Measurements from ENCODE around the gene CCNY. TPM values are rescaled to one million over a fixed set of nuclear protein-coding genes. Genes with fewer than 3 reads are reported as not detected.

CCNY gene
- total RNA-seq, 1 experiment from 2014 or later = 63.7 TPM

DNA sequence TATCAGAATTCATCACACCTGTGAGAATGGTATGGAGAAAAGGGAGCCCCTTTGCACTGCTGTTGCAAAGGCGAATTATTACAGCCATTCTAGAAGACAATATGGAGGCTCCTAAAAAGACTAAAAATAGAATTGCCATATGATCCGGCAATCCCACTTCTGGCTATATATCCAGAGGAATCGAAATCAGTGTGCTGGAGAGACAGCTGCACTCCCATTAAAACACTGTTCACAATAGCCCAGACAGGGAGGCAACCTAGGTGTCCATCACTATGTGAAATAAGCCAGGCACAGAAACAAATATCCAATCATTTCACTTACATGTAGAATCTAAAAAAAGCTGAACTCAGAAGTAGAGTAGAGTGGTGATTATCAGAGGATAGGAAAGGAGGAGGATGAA lies 242.8 kb downstream of the CCNY start:
- DNase-seq (ENCODE audit: low read depth) = no peak

DNA sequence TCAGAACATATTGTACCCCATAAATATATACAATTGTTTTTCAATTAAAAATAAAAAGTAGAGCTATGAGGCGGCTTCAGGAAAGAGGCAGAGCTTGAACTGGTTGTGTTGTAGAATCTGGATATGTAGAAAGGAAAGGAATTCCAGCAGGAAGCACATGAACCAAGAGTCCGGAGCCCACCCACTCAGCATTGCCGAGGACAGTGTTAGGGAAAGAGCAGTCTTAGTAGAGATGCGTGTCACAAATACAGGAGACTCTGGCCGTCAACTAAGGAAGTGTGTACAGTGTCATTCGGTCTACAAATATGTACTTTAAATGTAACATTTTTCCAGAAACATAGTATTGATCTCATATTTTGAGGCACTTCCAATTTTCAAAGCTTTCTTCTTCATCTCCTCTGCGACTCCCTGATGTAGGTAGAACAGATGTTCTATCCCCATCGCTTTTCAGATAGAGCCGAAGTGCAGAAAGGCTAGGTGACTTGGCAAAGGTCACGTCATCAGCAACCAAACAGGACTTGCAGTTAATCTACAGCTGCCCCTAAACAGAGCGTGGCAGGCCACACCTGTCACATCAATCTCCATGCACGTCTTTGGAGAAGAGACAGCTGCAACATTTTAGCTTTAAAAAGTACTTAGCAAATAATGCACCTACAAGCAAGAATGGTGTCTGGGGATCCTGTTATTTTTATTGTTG lies 243.6 kb downstream of the CCNY start:
- peak; percentile 92 for DNase-seq (ENCODE audit: low read depth)

DNA sequence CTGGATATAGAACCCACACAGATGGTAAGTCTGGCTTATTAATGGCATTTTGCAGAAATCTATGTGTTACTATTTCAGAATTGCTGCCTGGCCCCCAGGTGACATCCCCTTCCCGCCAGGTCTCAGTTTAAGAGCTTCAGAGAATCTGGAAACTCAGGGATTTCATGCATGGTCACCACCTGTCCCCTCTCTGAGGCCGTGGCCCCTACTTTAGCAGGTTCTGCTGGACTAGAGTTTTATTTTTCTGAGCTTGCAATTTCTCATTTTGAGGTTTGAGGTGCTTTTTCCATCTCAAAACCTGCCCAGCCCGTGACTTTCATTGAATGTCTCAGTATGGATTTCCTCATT lies 244.1 kb downstream of the CCNY start:
- DNase-seq (ENCODE audit: low read depth) = no peak

DNA sequence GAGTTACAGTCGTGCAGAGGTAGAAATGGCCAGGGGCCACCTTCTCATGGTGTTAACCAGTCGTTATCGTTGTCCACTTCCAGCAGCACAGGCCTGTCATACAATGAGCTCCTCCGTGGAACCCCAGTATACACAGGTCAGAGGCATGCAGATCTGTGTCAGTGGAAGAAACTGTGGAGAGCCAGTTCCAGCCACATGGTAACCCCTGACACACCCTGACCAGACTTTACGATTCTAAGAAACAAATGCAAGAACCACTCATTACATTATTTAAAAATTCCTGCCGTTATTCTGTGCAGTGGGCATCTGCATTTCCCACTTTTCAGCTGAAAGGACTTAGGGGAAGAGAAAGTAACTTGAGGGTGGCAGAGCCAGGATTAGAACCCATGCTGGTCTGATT lies 245.3 kb downstream of the CCNY start:
- DNase-seq (ENCODE audit: low read depth) = no peak

DNA sequence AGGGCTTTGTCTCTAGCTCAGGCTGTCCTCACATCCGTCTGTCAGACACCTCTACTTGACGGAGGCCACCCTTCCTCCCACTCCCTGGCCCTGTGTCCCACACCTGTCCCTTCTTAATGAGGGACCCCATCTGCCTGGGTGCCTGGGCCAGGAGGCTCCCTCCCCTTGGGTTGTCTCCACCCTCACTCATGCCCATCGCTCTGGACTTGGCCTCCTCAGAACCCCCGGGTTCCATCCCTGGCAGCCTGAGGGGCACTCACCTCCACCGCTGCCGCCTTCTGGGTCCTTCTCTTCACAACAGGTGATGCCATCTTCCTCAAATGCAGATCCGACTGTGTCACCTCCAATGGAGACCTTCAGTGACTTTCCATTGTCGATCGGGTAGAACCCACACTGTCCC lies 248.6 kb downstream of the CCNY start:
- no peak for DNase-seq (ENCODE audit: low read depth)

DNA sequence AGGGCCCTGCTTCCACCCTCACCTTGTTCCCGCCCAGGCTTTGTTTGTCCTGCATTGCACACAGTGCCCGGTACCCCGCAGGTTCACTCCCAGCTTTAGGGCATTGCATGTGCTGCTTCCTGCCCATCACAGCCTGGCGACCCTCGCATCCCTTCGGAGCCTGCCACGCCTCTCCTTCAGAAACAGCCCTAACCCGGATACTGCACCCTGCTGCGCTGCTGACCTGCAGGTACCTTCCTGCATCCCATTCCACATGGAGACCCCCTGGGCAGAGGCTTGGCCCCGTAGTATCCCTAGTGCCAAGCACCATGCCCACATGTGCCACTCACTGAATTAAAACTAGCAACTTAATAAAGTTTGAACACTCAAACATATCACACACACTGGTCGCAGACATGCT lies 249.0 kb downstream of the CCNY start:
- DNase-seq (ENCODE audit: low read depth) = no peak

DNA sequence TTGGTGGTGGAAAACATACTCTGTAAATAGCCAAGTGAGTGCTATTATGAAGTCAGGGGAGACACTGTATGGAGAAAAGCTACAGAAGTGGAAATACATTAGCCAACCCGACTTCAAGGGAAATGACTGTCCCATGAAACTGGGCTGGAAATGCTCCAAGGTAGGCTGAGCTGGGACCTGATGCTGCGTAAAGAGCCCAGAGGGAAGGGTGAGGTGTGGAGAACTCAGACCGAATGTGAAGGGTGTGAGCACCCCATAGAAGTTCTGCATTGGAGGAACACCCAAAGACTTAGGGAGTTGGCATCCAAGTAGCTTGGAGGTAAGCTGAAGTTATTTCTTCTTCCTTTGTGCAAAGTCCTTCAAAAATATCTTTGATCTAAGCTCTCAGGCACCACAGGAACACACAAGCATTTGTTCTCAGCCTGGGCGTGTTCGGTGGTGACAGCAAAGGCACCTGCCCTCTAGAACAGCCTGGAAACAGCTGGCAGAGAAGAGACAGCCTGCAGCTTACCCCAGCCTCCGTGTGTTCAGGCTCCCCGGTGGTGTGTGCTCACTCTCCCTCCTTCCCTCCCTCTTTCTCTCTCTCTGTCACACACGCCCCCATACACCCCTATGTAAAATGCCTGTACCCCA lies 249.7 kb downstream of the CCNY start:
- DNase-seq (ENCODE audit: low read depth) = peak; percentile 51

DNA sequence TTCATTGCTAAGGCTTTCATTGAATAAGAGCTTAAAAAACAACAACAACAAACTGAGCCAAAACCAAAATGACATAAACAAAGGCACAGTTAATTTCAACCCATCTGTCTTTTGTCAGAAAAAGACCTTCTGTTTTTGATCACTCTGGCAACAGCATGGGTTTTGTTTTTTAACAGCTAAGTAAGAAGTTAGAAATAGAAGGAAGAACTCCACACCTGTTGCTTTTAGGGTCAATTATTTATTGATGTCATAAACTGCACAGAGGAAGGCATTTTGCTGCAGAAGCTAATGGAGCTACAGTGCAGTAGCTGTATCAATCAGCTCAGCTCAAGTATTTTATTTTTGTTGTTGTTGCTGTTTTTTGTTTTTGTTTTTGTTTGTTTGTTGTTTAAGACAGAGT lies 252.5 kb downstream of the CCNY start:
- DNase-seq (ENCODE audit: low read depth) = peak; percentile 46

DNA sequence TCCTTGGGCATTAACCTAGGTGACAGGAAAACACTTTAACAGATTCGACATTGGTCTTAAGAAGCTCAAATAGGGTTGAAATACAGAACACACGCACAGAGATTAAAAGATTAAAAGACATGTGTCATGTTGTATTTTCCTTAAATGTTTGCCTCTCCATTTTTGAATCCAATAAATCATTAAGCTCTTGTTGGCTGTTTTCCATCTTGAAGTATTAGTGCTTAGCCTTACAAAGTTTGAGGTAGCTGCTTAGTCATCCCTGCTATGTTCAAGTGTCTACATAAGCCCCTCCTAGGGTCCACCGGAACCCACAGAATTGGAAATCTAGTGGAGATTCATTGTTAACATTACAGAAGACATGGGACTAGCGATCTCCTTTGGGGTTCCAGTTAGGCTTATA lies 256.1 kb downstream of the CCNY start:
- no peak for DNase-seq (ENCODE audit: low read depth)

DNA sequence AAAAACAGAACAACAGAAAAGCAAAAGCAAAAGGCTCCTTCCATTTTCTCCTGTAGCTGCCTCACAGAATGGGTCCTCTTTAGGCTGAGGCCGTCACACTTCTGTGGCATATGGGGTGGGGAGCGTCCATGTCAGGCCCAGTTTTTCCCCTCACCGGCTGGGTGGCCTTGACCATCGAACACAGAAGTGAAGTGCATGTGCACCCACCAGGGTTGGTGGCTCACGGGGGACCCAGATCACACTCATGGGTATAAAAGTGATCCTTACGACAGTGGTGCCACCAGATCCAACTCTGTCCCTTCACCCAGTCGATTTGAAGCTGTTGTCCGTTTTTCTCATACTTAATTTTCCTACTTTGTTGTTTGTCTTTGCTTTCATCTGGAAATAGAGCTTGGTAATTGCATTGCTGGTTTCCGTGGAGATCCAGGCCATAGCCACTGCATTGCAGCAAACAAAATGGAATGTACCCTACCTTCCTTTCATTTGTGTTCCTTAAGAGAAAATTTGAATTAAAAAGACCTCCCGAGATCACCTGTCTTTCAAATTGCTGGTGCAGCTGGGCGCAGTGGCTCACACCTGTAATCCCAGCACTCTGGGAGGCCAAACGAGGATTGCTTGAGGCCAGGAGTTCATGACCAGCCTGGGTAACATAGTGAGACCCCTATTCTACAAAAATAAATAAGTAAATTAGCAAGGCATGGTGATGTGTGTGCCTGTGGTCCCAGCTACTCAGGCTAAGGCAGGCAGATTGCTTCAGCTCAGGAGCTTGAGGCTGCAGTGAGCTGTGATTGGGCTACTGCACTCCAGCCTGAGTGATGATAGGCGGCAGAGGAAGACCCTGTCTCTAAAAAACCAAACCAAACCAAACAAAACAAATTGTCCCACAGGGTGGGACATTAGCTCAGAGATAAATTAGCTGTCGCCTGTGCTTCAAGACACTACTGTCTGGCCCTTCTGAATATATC lies 258.1 kb downstream of the CCNY start:
- DNase-seq (ENCODE audit: low read depth) = no peak

DNA sequence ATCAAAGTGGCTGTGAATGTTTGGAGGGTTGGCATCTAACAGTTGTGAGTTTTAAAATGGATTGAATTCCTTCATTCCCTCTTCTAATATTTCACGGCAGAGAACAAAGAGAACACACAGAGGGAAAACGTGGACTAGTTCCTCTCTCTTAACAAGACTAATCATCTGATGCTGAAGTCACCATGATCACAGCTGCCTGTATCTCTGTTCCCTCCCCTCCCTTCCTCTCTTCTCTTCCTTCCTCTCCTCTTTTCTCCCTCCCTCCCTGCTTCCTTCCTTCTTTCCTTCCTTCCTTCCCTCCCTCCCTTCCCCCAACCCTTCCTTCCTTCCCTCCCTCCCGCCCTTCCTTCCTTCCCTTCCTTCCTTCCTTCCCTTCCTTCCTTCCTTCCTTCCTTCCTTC lies 258.8 kb downstream of the CCNY start:
- no peak for DNase-seq (ENCODE audit: low read depth)

DNA sequence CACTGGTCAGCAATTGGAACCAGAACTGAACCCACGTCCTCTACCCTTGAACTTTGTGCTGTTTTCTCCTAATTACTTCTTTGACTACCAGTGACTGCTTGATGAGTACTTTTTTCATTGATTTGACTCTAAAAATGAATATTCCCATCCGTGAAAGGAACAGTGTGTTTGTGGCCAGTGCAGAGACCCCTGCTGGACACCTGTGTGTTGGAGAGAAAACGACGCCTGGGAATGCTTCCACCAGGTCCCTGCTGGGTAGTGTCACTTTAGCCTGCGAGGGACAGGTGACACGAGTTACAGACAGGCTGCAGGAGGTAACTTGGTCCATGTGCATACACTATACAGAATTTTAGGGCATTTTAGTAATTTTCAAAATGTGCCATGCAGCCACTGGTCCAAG lies 262.1 kb downstream of the CCNY start:
- no peak for DNase-seq (ENCODE audit: low read depth)

DNA sequence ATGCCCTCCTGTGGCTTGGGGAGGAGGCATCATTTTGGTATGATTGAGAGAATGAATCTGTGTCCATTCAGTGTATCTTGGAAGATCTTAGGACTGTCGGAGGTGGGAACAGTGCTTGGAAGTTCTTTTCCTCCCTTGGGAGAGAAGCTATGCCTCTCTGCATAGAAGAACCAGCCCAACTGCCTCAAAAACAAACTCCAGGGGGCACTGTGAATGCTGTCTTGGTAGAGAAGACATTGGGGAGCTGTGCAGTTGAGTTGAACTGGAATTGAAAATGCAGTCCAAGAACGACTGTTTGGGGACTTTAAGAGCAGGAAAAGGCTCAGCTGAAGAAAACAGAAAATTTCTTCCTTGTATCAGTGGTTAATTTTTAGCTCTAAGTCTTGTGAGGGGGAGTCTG lies 263.9 kb downstream of the CCNY start:
- DNase-seq (ENCODE audit: low read depth) = no peak

DNA sequence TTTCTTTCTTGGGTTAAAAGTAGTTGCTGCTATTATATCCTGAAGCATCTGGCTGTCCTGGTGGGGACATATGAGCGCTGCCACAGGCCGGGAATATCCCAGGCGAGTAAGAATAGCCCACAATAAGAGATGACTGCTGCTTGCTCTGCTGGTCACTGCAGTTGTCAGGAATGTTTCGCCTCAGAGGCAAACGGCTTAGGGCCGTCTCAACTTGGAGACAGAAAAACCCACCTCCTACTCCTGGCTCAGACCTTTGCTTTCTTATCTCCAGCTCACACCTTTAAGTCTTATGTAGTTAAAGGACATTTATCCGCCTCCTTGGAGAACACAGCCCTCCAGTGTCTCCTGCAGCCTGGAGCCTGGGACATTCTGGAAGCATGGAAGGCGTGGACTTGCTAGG lies 268.9 kb downstream of the CCNY start, which contains the start of gene GJD4:
GJD4 (plus strand) TSS at position 151 of the 400 bp plus-strand sequence; CDS start at position 378, 227 bp downstream.
- no peak for DNase-seq (ENCODE audit: low read depth)

DNA sequence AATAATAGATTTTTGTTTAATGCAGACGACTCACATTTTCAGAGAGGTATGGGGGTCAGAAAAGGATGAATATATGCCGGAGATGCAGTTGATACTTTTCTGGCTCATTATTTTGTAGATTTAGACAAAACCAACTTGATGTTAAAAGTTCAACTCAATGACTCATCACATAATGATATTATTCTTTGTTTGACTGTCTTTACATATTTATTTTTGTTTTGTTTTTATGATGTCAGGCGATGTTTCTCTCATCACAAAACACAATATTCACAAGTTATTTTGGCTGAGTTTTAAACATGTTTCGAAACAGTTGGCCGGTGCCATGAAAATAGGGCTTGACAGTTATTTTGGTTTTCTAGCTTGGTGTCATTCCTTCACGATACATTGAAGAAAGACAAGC lies 270.1 kb downstream of the CCNY start:
- DNase-seq (ENCODE audit: low read depth) = peak; percentile 64

DNA sequence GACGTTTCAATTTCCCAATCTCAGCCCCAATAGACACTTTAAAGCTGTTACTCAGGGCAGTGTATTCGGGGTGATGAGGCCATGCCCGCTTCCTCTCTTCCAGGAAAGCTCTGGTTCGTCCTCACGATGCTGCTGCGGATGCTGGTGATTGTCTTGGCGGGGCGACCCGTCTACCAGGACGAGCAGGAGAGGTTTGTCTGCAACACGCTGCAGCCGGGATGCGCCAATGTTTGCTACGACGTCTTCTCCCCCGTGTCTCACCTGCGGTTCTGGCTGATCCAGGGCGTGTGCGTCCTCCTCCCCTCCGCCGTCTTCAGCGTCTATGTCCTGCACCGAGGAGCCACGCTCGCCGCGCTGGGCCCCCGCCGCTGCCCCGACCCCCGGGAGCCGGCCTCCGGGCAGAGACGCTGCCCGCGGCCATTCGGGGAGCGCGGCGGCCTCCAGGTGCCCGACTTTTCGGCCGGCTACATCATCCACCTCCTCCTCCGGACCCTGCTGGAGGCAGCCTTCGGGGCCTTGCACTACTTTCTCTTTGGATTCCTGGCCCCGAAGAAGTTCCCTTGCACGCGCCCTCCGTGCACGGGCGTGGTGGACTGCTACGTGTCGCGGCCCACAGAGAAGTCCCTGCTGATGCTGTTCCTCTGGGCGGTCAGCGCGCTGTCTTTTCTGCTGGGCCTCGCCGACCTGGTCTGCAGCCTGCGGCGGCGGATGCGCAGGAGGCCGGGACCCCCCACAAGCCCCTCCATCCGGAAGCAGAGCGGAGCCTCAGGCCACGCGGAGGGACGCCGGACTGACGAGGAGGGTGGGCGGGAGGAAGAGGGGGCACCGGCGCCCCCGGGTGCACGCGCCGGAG lies 271.4 kb downstream of the CCNY start:
- no peak for DNase-seq (ENCODE audit: low read depth)

DNA sequence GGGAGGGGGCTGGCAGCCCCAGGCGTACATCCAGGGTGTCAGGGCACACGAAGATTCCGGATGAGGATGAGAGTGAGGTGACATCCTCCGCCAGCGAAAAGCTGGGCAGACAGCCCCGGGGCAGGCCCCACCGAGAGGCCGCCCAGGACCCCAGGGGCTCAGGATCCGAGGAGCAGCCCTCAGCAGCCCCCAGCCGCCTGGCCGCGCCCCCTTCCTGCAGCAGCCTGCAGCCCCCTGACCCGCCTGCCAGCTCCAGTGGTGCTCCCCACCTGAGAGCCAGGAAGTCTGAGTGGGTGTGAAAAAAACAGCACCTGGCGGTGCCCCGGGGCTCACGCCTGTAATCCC lies 272.0 kb downstream of the CCNY start:
- no peak for DNase-seq (ENCODE audit: low read depth)

DNA sequence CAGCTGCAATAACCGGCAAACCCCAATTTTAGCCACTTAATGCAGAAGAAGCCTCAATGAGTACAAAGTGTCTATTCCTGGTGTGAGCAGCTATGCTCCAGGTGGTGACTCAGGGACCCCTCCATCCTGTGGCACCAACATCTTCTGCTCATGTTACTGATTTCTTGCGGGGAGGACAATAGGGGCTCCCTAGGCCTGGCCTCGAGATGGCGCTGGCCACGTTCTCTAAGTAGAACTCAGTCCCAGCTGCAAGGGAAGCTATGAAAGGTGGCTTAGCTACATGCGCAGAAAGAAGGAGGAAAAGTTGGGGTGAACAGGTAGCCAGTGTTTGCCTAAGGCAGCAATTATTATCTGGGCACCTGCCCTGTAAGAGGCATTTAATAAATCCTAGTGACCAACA lies 275.4 kb downstream of the CCNY start:
- no peak for DNase-seq (ENCODE audit: low read depth)

DNA sequence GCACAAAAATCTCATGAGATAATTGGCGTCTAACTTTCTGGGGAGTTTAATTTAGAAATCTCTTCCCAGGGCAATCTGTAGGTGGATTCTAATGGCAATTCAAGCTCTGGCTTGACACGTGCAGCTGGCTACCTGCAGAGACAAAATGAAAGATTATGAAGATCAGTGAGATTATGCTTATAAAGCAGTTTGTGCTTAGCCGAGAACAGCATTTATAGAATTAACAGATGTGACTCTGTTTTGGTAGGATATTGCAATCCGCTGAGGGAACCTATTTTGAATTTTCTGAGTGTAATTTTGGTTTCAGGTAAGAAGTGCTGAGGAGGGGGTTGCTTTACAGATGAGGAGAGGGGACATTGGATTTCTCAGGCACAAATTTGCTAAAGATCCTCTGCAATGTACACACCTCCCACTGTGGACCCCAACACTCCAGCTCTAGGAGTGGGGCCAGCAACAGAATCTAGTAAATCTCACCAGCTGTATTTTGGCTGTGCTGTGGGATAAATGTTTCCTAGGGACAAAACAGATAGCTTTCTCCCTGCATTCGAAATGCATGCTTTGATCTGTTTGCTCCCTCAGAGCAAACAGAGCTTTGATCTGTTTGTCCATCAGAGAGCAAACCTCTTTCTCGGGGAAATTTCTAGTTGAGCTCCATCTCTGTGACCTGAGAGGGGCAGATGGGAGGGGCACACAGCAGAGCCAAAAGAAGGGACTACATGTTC lies 276.2 kb downstream of the CCNY start:
- no peak for DNase-seq (ENCODE audit: low read depth)

DNA sequence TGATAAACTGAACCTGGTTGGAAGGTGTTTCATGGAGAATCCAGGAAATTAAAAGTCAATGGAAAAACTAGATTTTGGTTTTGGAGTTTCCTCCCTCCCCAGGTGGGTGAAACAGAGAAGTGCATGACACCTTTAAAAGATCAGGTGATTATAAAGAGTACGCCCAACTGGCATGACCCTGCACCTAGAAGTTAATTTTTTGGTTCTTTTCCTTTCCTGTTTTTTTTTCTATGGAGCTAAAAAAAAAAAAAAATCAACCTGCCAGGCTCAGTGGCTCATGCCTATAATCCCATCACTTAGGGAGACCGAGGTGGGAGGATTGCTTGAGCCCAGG lies 276.8 kb downstream of the CCNY start:
- DNase-seq (ENCODE audit: low read depth) = no peak

DNA sequence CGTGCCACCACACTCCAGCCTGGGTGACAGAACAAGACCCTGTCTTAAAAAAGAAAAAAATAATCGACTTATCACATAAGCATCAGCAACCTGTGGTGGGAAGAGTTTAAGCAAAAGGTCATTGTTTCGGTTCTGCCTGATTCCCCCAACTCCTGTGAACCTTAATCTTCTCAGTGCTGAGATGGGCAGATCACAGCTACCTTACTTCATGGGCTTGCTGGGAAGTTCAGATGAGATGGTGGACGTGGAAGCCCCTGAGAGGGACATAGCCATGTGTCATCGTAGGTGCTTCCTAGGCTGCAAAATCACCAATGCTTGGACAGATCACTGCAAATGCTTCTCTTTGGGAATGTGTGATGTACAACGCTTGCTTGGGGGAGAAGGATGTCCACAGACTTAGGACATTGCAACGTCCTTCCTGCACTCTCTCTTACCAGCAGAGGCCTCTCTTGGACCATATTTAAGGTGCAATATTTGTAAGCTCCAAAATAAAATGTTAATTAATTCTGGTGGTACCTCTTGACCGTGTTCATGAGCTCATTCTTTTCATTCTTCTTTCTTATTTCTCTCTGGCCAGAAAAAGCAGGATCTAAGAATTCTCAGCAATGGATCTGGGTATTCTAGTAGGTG lies 277.4 kb downstream of the CCNY start:
- DNase-seq (ENCODE audit: low read depth) = peak; percentile 45
